Prostate gland (tissue), 2 donors: ENCODE measurements around the gene COL25A1. TPM values are rescaled to one million over a fixed set of nuclear protein-coding genes. Genes with fewer than 3 reads are reported as not detected.

Experiments
- DNase-seq: peaks from one replicate; pipeline ENCODE4 v3.0.0-alpha.2; 2019; ENCODE audit warnings: low spot score
- H3K27ac ChIP-seq, 2 donors: fragments of 200-600 bp; sonication (generic); 2 replicates each; pipeline ENCODE4 v1.5.1; 2017 to 2019
- H3K27me3 ChIP-seq: fragments of 200-600 bp; sonication (generic); replicated peaks from 2 replicates; pipeline ENCODE4 v1.5.1; 2019; ENCODE audit not compliant: insufficient read depth
- H3K36me3 ChIP-seq, 2 donors: fragments of 200-600 bp; sonication (generic); 1 replicate in 1 of 2; 2 replicates in 1 of 2; pipeline versions ENCODE4 v1.5.1 to v1.8.1; 2017 to 2019
- H3K4me1 ChIP-seq: fragments of 200-600 bp; sonication (generic); replicated peaks from 2 replicates; pipeline ENCODE4 v1.5.1; 2019
- H3K4me3 ChIP-seq, 2 donors: fragments of 200-600 bp; sonication (generic); 2 replicates each; pipeline ENCODE4 v1.5.1; 2017 to 2019
- H3K9me3 ChIP-seq: fragments of 200-600 bp; sonication (generic); 2 replicates; pipeline ENCODE4 v1.5.1; 2017
- CTCF ChIP-seq, 4 experiments: fragments of 200-600 bp in 2 of 4; fragments of 450-650 bp in 2 of 4; sonication (generic) in 2 of 4; IDR thresholded peaks; 1 replicate in 3 of 4; 2 replicates in 1 of 4; pipeline ENCODE4 v1.5.1; 2016 to 2019; ENCODE audit warnings: antibody characterized with exemption in 4 of 4, mild to moderate bottlenecking in 2 of 4, moderate library complexity in 2 of 4
- POLR2A ChIP-seq: fragments of 450-650 bp; IDR thresholded peaks from one replicate; pipeline ENCODE4 v1.6.1; 2016; ENCODE audit warnings: antibody characterized with exemption, mild to moderate bottlenecking
- POLR2AphosphoS5 ChIP-seq: sonication (generic); formaldehyde crosslinking; IDR thresholded peaks from one replicate; pipeline ENCODE4 v1.6.1; 2017; ENCODE audit warnings: antibody characterized with exemption
- whole genome bisulfite sequencing: methylation state at CpG from one replicate; pipeline ENCODE4 v1.1.5; 2018; 5-methylcytosine and 5-hydroxymethylcytosine counted together
- intact Hi-C: fragments of 100-400 bp; cut with DNase I; formaldehyde crosslinking; loops from one replicate; pipeline ENCODE4 v1.14.2; 2022
- total RNA-seq, 2 donors: library from RNA; depleted of rRNA; stranded (reverse); fragments of >200 nt; gene quantifications; one replicate each; pipeline ENCODE4 v1.1.0, GENCODE V29; 2016

Gene COL25A1
- total RNA-seq, 2 donors from 2014 or later, result 0.73 to 2.8 TPM

DNA sequence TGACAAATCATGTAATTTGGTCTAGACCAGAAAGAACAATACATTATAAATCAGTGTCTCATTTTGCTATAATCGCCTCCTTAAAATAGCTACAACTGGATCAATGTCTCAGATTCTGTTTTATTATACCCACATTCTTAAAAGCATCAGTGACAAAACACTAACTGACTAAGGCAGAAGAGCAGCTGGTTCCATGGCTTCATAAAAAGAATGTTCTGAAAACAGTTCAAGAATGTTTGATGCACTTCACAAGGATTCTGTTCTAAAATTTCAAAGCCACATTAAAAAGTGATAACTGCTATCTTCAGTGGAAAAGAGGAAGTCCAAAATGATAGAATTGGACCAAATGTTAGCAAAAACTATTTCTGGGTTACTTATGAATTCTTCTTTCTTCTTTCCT is 69.8 kb downstream of the COL25A1 start:
- Histone ChIP-seq H3K4me1 (no peaks in the 10 kb centered on the region), H3K27me3 (no peaks in the 10 kb centered on the region), H3K27ac (no peak overlapping the region), H3K4me3 (no peak overlapping the region), H3K36me3 (no peaks in the 10 kb centered on the region), H3K9me3 (no peaks in the 10 kb centered on the region)
- TF ChIP-seq POLR2AphosphoS5 (no peak), CTCF (IDR thresholded peaks at IDR 0.05) (no peak), POLR2A (no peak)
- WGBS, result 70% methylated on average over 1 of the region's 1 CpG
- DNase-seq, result no peak
- intact Hi-C loops, result no loop called here

DNA sequence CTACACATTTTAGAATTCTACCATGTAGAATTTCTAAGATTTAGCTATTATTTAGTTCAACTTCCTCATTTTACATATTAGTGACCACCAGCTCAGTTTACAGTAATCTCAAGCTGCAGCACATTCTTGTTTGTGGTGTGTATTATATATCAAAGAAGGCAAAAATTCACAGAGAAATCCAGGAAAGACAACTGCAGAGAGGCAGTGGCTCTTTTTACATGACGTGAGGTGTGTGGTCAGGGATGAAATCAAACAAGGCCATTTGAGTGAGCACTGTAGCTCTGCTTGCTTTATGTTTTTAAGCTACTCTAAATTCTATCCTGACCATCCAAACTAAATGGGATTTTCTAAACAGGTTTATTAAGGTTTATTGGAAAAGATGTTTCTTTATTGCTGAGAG is 71.1 kb downstream of the COL25A1 start:
- no peak overlapping the region for H3K4me3 ChIP-seq
- no peaks in the 10 kb centered on the region for H3K36me3 ChIP-seq
- no peak for DNase-seq
- intact Hi-C loops, result no loop called here
- no peaks in the 10 kb centered on the region for H3K9me3 ChIP-seq
- TF ChIP-seq POLR2AphosphoS5 (no peak), CTCF (IDR thresholded peaks at IDR 0.05) (no peak), POLR2A (no peak)
- no peak overlapping the region for H3K27ac ChIP-seq
- WGBS, result 77% methylated on average over 1 of the region's 1 CpG
- no peaks in the 10 kb centered on the region for H3K4me1 ChIP-seq
- no peaks in the 10 kb centered on the region for H3K27me3 ChIP-seq

- 93% methylated on average over 2 of the region's 2 CpGs for WGBS
- DNase-seq, result no peak
- intact Hi-C loops, result no loop called here
- Histone ChIP-seq H3K27ac (no peak overlapping the region), H3K27me3 (no peaks in the 10 kb centered on the region), H3K9me3 (no peaks in the 10 kb centered on the region), H3K36me3 (no peaks in the 10 kb centered on the region), H3K4me1 (no peaks in the 10 kb centered on the region), H3K4me3 (no peak overlapping the region)
- TF ChIP-seq CTCF (IDR thresholded peaks at IDR 0.05) (no peak), POLR2A (no peak), POLR2AphosphoS5 (no peak)
These were observed 73.4 kb downstream of the COL25A1 start for GRCh38 chr4:109229028-109229427.

GRCh38 chr4:109218288-109218687 is 84.2 kb downstream of the COL25A1 start:
- Histone ChIP-seq H3K4me3 (no peak overlapping the region), H3K36me3 (no peaks in the 10 kb centered on the region), H3K27ac (no peak overlapping the region), H3K9me3 (no peaks in the 10 kb centered on the region), H3K4me1 (no peaks in the 10 kb centered on the region), H3K27me3 (no peaks in the 10 kb centered on the region)
- no peak for DNase-seq
- intact Hi-C loops, result no loop called here
- 13% methylated on average over 1 of the region's 1 CpG for WGBS
- no peak for TF ChIP-seq POLR2A

- Histone ChIP-seq H3K36me3 (no peaks in the 10 kb centered on the region), H3K4me3 (no peak overlapping the region), H3K4me1 (no peaks in the 10 kb centered on the region), H3K27me3 (no peaks in the 10 kb centered on the region), H3K9me3 (no peaks in the 10 kb centered on the region), H3K27ac (no peak overlapping the region)
- no peak for DNase-seq
- no peak for TF ChIP-seq CTCF (IDR thresholded peaks at IDR 0.05)
- TF ChIP-seq POLR2A, result no peak
- TF ChIP-seq POLR2AphosphoS5, result no peak
- WGBS, result 90% methylated on average over 5 of the region's 5 CpGs
- intact Hi-C loops, result no loop called here
These were observed 86.3 kb downstream of the COL25A1 start for GRCh38 chr4:109216085-109216696.
